ENCODE data around the gene EFCAB7.
"Not testable (repeated sequence)": the region's sequence is repeated elsewhere in the genome, so short reads cannot be mapped to it uniquely, and the experiment has no call there.

Gene EFCAB7

DNA sequence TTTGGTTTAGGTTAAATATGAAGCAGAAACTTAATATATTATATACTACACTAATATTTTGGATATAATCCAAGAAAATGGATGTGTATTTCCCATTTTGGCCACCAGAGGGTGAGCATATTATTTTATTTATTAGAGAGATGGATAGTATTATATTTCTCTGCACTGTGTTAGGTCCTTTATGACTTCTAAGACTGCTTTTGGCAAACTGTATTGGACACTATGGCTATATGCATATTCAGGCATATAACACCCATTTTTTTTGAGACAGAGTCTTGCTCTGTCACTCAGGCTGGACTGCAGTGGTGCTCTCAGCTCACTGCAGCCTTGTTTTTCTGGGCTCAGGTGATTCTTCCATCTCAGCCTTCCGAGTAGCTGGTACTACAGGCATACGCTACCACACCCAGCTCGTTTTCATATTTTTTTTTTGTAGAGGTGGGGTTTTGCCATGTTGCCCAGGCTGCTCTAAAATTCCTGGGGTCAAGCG, 52.1 kb downstream of the EFCAB7 start:
- Histone ChIP-seq H3K27ac (ENCODE audit: low read depth, low read length) (no peak overlapping the region), H3K4me3 (ENCODE audit: insufficient read depth, low read length, poor library complexity, severe bottlenecking) (no peak overlapping the region), H3K4me2 (ENCODE audit: low read depth, low read length, poor library complexity, severe bottlenecking) (no peak overlapping the region), H3F3A (ENCODE audit: insufficient read depth) (no peaks in the 10 kb centered on the region), H2AFZ (ENCODE audit: low read depth, low read length, severe bottlenecking) (no peak overlapping the region), H3K36me3 (ENCODE audit: low read length) (no peaks in the 10 kb centered on the region), H3K9me3 (ENCODE audit: insufficient read depth, low read length) (no peaks in the 10 kb centered on the region), H3K9me2 (replicated peaks; ENCODE audit: insufficient read depth, low read length) (no peaks in the 10 kb centered on the region), H4K20me1 (ENCODE audit: low read depth, low read length) (no peaks in the 10 kb centered on the region), H3K27me3 (ENCODE audit: low read length) (no peaks in the 10 kb centered on the region), H3K9ac (ENCODE audit: low read length) (no peak overlapping the region), H3K79me2 (ENCODE audit: insufficient read depth, low read length) (no peaks in the 10 kb centered on the region)
- TF ChIP-seq, protein P1, sequence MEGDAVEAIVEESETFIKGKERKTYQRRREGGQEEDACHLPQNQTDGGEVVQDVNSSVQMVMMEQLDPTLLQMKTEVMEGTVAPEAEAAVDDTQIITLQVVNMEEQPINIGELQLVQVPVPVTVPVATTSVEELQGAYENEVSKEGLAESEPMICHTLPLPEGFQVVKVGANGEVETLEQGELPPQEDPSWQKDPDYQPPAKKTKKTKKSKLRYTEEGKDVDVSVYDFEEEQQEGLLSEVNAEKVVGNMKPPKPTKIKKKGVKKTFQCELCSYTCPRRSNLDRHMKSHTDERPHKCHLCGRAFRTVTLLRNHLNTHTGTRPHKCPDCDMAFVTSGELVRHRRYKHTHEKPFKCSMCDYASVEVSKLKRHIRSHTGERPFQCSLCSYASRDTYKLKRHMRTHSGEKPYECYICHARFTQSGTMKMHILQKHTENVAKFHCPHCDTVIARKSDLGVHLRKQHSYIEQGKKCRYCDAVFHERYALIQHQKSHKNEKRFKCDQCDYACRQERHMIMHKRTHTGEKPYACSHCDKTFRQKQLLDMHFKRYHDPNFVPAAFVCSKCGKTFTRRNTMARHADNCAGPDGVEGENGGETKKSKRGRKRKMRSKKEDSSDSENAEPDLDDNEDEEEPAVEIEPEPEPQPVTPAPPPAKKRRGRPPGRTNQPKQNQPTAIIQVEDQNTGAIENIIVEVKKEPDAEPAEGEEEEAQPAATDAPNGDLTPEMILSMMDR (IDR thresholded peaks at IDR 0.05; ENCODE audit: insufficient read depth, low read length, poor library complexity, severe bottlenecking) = peak; percentile 43
- no peak for TF ChIP-seq EZH2phosphoT487 (conservative IDR thresholded peaks at IDR 0.05; ENCODE audit: low read length)

DNA sequence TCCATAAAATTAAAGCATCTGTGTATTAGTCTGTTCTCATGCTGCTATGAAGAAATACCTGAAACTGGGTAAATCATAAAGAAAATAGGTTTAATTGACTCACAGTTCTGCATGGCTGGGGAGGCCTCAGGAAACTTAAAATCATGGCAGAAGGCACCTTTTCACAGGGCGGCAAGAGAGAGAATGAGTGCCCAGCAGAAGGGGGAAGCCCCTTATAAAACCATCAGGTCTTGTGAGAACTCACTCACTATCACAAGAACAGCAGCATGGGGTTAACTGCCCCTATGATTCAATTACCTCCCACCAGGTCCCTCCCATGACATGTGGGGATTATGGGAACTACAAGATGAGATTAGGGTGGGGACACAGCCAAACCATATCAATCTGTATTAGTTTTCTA, 63.0 kb downstream of the EFCAB7 start:
- H3K4me3 ChIP-seq (ENCODE audit: insufficient read depth, low read length, poor library complexity, severe bottlenecking); H3K4me2 ChIP-seq (ENCODE audit: low read depth, low read length, poor library complexity, severe bottlenecking); H3F3A ChIP-seq (ENCODE audit: insufficient read depth); H4K20me1 ChIP-seq (ENCODE audit: low read depth, low read length); H3K9ac ChIP-seq (ENCODE audit: low read length); H3K36me3 ChIP-seq (ENCODE audit: low read length); H3K9me3 ChIP-seq (ENCODE audit: insufficient read depth, low read length); H2AFZ ChIP-seq (ENCODE audit: low read depth, low read length, severe bottlenecking); H3K79me2 ChIP-seq (ENCODE audit: insufficient read depth, low read length); H3K27me3 ChIP-seq (ENCODE audit: low read length); H3K27ac ChIP-seq (ENCODE audit: low read depth, low read length); H3K9me2 ChIP-seq (replicated peaks; ENCODE audit: insufficient read depth, low read length): not testable (repeated sequence)

DNA sequence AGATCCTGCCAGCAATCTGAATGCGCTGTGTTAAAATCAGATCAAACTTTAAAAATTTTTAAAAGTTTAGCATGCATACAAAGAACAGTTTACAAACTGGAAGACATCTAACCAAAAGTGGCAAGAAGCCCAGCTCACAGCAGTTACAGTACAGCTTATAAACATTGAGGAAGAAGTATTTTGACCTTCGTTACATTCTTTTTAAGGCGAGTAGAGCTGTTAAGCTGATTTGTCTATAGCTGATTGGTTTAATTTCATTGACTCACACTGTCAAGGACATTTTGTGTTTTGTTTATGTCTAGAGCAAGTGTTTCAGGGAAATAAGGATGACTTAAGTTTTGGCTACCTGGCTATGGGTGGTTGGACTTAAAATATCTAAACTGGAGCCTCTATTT, 66.8 kb downstream of the EFCAB7 start:
- Histone ChIP-seq H3K9ac (ENCODE audit: low read length) (no peak overlapping the region), H3K27ac (ENCODE audit: low read depth, low read length) (no peak overlapping the region), H3F3A (ENCODE audit: insufficient read depth) (peaks cover 8% of the 10 kb centered on the region; the same call in 1 of the 2 replicates), H3K27me3 (ENCODE audit: low read length) (no peaks in the 10 kb centered on the region), H3K9me2 (replicated peaks; ENCODE audit: insufficient read depth, low read length) (no peaks in the 10 kb centered on the region), H3K4me2 (ENCODE audit: low read depth, low read length, poor library complexity, severe bottlenecking) (no peak overlapping the region), H3K79me2 (ENCODE audit: insufficient read depth, low read length) (peaks cover 5% of the 10 kb centered on the region; the same call in 1 of the 2 replicates), H2AFZ (ENCODE audit: low read depth, low read length, severe bottlenecking) (no peak overlapping the region), H3K9me3 (ENCODE audit: insufficient read depth, low read length) (no peaks in the 10 kb centered on the region), H3K36me3 (ENCODE audit: low read length) (no peaks in the 10 kb centered on the region; the same call in 1 of the 2 replicates), H3K4me3 (ENCODE audit: insufficient read depth, low read length, poor library complexity, severe bottlenecking) (no peak overlapping the region), H4K20me1 (ENCODE audit: low read depth, low read length) (no peaks in the 10 kb centered on the region)
- TF ChIP-seq EZH2phosphoT487 (conservative IDR thresholded peaks at IDR 0.05; ENCODE audit: low read length) = no peak
- TF ChIP-seq, protein P1 (IDR thresholded peaks at IDR 0.05; ENCODE audit: insufficient read depth, low read length, poor library complexity, severe bottlenecking) = no peak

DNA sequence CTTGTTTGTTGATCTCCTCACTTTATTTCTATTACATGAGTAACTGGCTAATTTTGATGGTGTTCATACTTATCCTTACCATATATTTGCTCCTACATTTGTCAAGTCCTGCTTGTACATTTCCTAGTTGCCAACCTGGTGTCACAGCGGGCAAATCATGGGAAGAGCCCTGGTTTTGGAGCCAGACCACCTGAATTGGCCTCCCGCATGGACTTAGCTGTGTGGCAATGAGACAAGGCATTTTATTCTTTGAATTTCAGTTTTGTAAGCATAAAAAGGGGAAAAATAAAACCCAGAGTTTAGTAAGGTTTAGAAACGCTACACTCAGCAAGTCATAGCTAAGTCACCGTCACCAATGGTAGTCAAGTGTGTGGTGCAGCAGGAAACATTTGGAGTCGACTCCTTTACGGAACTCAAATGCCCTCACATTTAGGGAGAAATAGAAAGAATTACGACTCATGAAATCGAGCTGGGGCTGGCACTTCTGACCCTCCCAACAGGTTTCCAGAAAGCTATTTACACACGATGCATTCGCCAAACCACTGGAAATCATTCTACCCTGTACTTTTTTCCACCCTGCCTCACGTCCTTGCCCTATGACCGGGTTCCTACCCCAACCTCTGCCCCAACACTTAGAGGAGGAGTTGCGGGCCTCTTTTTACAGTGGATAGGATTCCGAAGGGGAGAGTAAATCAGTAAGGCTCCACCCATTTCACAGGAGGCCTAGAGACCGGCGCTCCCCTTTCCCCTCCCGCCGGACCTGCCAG, 69.4 kb downstream of the EFCAB7 start:
- H3K36me3 ChIP-seq (ENCODE audit: low read length) = no peaks in the 10 kb centered on the region; the same call in 1 of the 2 replicates
- H3K9me3 ChIP-seq (ENCODE audit: insufficient read depth, low read length) = no peaks in the 10 kb centered on the region
- H3K4me3 ChIP-seq (ENCODE audit: insufficient read depth, low read length, poor library complexity, severe bottlenecking) = peak overlapping the region; percentile 63
- H3K27ac ChIP-seq (ENCODE audit: low read depth, low read length) = 0 out of 2 replicates have a peak overlapping the region, but pooled peaks have one; percentile 76
- H4K20me1 ChIP-seq (ENCODE audit: low read depth, low read length) = no peaks in the 10 kb centered on the region
- H3K79me2 ChIP-seq (ENCODE audit: insufficient read depth, low read length) = peaks cover 23% of the 10 kb centered on the region
- H2AFZ ChIP-seq (ENCODE audit: low read depth, low read length, severe bottlenecking) = peak overlapping the region; percentile 42
- TF ChIP-seq EZH2phosphoT487 (conservative IDR thresholded peaks at IDR 0.05; ENCODE audit: low read length) = no peak
- H3K27me3 ChIP-seq (ENCODE audit: low read length) = no peaks in the 10 kb centered on the region
- peak overlapping the region; percentile 73 for H3K9ac ChIP-seq (ENCODE audit: low read length)
- H3K9me2 ChIP-seq (replicated peaks; ENCODE audit: insufficient read depth, low read length) = no peaks in the 10 kb centered on the region
- H3K4me2 ChIP-seq (ENCODE audit: low read depth, low read length, poor library complexity, severe bottlenecking) = peak overlapping the region; percentile 51
- H3F3A ChIP-seq (ENCODE audit: insufficient read depth) = peaks cover 6% of the 10 kb centered on the region; the same call in 1 of the 2 replicates
